HEK293 (cell line): ENCODE measurements around the gene MARK3.

Experiments
- CTCF ChIA-PET: fragments of 350-600 bp; formaldehyde crosslinking; extraction: SDS; loops from one replicate; lab custom pipeline; 2021; ENCODE audit warnings: antibody characterized with exemption; lab: Yijun Ruan, JAX
- POLR2A ChIA-PET: fragments of 300-600 bp; formaldehyde crosslinking; extraction: SDS; loops from one replicate; lab custom pipeline; 2020; ENCODE audit warnings: antibody characterized with exemption, inconsistent platforms; lab: Yijun Ruan, JAX
- H3K27ac ChIP-seq: fragments of 200-500 bp; sonication (Bioruptor generic); 2 replicates; pipeline ENCODE4 v1.5.1; 2014; ENCODE audit warnings: low read depth, low read length, control low read depth, inconsistent platforms; ENCODE audit errors: extremely low read depth
- H3K36me3 ChIP-seq, 2 experiments: fragments of 200-500 bp in 1 of 2; sonication (Bioruptor generic) in 1 of 2; 1 replicate in 1 of 2; 2 replicates in 1 of 2; pipeline ENCODE4 v1.5.1; 2014 to 2017; ENCODE audit warnings: inconsistent platforms in 2 of 2, low read length in 2 of 2; ENCODE audit not compliant: control insufficient read depth in 2 of 2, insufficient read depth in 1 of 2
- H3K4me1 ChIP-seq: fragments of 200-500 bp; sonication (Bioruptor generic); 2 replicates; pipeline ENCODE4 v1.5.1; 2014; ENCODE audit warnings: mild to moderate bottlenecking, low read length, inconsistent platforms; ENCODE audit not compliant: control insufficient read depth, insufficient read depth
- H3K4me3 ChIP-seq: 2 replicates; pipeline ENCODE4 v1.5.1; 2011; ENCODE audit warnings: low read depth, mild to moderate bottlenecking, control low read depth, low read length, moderate library complexity
- H3K9me3 ChIP-seq: fragments of 200-500 bp; sonication (Bioruptor generic); 2 replicates; pipeline ENCODE4 v1.5.1; 2014; ENCODE audit warnings: low read depth, low read length, inconsistent platforms; ENCODE audit not compliant: control insufficient read depth, insufficient read depth
- CTCF ChIP-seq: fragments of 450-650 bp; formaldehyde crosslinking; IDR thresholded peaks from 2 replicates; pipeline ENCODE4 v1.5.1; 2016; ENCODE audit warnings: missing biosample characterization, missing genetic modification characterization
- MYNN ChIP-seq: fragments of 450-650 bp; formaldehyde crosslinking; IDR thresholded peaks from 2 replicates; pipeline ENCODE4 v1.5.1; 2016; ENCODE audit warnings: missing biosample characterization, missing genetic modification characterization, borderline replicate concordance
- PRDM10 ChIP-seq: fragments of 450-650 bp; formaldehyde crosslinking; IDR thresholded peaks from 2 replicates; pipeline ENCODE4 v1.5.1; 2016; ENCODE audit warnings: missing biosample characterization, missing genetic modification characterization
- ZBTB7A ChIP-seq: fragments of 450-650 bp; formaldehyde crosslinking; IDR thresholded peaks from 2 replicates; pipeline ENCODE4 v1.5.1; 2016; ENCODE audit warnings: low read depth, missing biosample characterization, missing genetic modification characterization
- ZBTB8A ChIP-seq: fragments of 450-650 bp; formaldehyde crosslinking; IDR thresholded peaks from 2 replicates; pipeline ENCODE4 v1.5.1; 2016; ENCODE audit warnings: missing biosample characterization, missing genetic modification characterization
- ZNF114 ChIP-seq: fragments of 450-650 bp; formaldehyde crosslinking; IDR thresholded peaks from 2 replicates; pipeline ENCODE4 v1.5.0; 2017; ENCODE audit warnings: missing biosample characterization, missing genetic modification characterization
- ZNF248 ChIP-seq: fragments of 450-650 bp; formaldehyde crosslinking; IDR thresholded peaks from 2 replicates; pipeline ENCODE4 v1.5.1; 2017; ENCODE audit warnings: missing biosample characterization, missing genetic modification characterization
- ZNF280C ChIP-seq: fragments of 450-650 bp; formaldehyde crosslinking; IDR thresholded peaks from 2 replicates; pipeline ENCODE4 v1.5.1; 2016; ENCODE audit warnings: missing biosample characterization, missing genetic modification characterization
- ZNF311 ChIP-seq: fragments of 450-650 bp; formaldehyde crosslinking; IDR thresholded peaks from 2 replicates; pipeline ENCODE4 v1.5.1; 2017; ENCODE audit warnings: missing biosample characterization, missing genetic modification characterization, borderline replicate concordance
- ZNF324 ChIP-seq: fragments of 450-650 bp; formaldehyde crosslinking; IDR thresholded peaks from 2 replicates; pipeline ENCODE4 v1.5.1; 2016; ENCODE audit warnings: missing biosample characterization, missing genetic modification characterization
- ZNF362 ChIP-seq: fragments of 450-650 bp; formaldehyde crosslinking; IDR thresholded peaks from 2 replicates; pipeline ENCODE4 v1.5.1; 2016; ENCODE audit warnings: missing biosample characterization, missing genetic modification characterization
- ZNF366 ChIP-seq: fragments of 450-650 bp; formaldehyde crosslinking; conservative IDR thresholded peaks from 2 replicates; pipeline ENCODE4 v1.5.1; 2016; ENCODE audit warnings: missing biosample characterization, missing genetic modification characterization
- ZNF404 ChIP-seq: fragments of 450-650 bp; formaldehyde crosslinking; IDR thresholded peaks from 2 replicates; pipeline ENCODE4 v1.5.1; 2017; ENCODE audit warnings: missing biosample characterization, missing genetic modification characterization
- ZNF416 ChIP-seq: fragments of 450-650 bp; formaldehyde crosslinking; IDR thresholded peaks from 2 replicates; pipeline ENCODE4 v1.5.1; 2016; ENCODE audit warnings: missing biosample characterization, missing genetic modification characterization
- ZNF423 ChIP-seq: fragments of 450-650 bp; formaldehyde crosslinking; IDR thresholded peaks from 2 replicates; pipeline ENCODE4 v1.5.1; 2016; ENCODE audit warnings: missing biosample characterization, missing genetic modification characterization
- ZNF529 ChIP-seq: fragments of 450-650 bp; formaldehyde crosslinking; IDR thresholded peaks from 2 replicates; pipeline ENCODE4 v1.5.1; 2017; ENCODE audit warnings: missing genetic modification characterization, missing biosample characterization; ENCODE audit not compliant: insufficient replicate concordance
- ZNF596 ChIP-seq: fragments of 450-650 bp; IDR thresholded peaks from 2 replicates; pipeline ENCODE4 v1.5.0; 2018; ENCODE audit warnings: missing biosample characterization, mild to moderate bottlenecking, missing genetic modification characterization, moderate library complexity
- ZNF621 ChIP-seq: fragments of 450-650 bp; formaldehyde crosslinking; IDR thresholded peaks from 2 replicates; pipeline ENCODE4 v1.5.1; 2017; ENCODE audit warnings: missing biosample characterization, missing genetic modification characterization
- ZNF639 ChIP-seq: fragments of 450-650 bp; formaldehyde crosslinking; IDR thresholded peaks from 2 replicates; pipeline ENCODE4 v1.5.1; 2016; ENCODE audit warnings: missing biosample characterization, missing genetic modification characterization
- ZNF677 ChIP-seq: fragments of 450-650 bp; IDR thresholded peaks from 2 replicates; pipeline ENCODE4 v1.5.0; 2018; ENCODE audit warnings: missing biosample characterization, mild to moderate bottlenecking, missing genetic modification characterization, moderate library complexity
- ZNF768 ChIP-seq: fragments of 450-650 bp; formaldehyde crosslinking; IDR thresholded peaks from 2 replicates; pipeline ENCODE4 v1.5.1; 2018; ENCODE audit warnings: missing biosample characterization, mild to moderate bottlenecking, missing genetic modification characterization

The MARK3 gene

GRCh38 chr14:103453791-103454190 is 68.6 kb downstream of the MARK3 start (continued):
- TF ChIP-seq PRDM10 (tag by site-specific recombination) (no peak), ZBTB8A (no peak), ZNF404 (tag by site-specific recombination) (no peak), ZNF324 (tag by site-specific recombination) (no peak), ZNF311 (no peak), ZNF114 (tag by site-specific recombination) (no peak), CTCF (tag by site-specific recombination) (no peak), ZNF639 (tag by site-specific recombination) (no peak), ZNF423 (no peak), ZNF248 (tag by site-specific recombination) (no peak), ZNF416 (tag by site-specific recombination) (no peak), ZNF768 (tag by site-specific recombination) (no peak), ZNF280C (tag by site-specific recombination) (no peak)

GRCh38 chr14:103456167-103456835 is 71.1 kb downstream of the MARK3 start:
- peaks cover 0 to 17% of the 10 kb centered on the region in 2 experiments for H3K36me3 ChIP-seq
- CTCF ChIA-PET, result interaction anchor here (0.5 to 0.7 kb wide), 3 partner anchors 11 to 752 kb away, joined by 4 to 6 read pairs (median 4); no protein-coding TSS in a partner anchor
- no peak overlapping the region for H3K4me3 ChIP-seq
- POLR2A ChIA-PET, result no interaction called here
- no peak overlapping the region for H3K27ac ChIP-seq
- H3K9me3 ChIP-seq, result no peaks in the 10 kb centered on the region
- no peaks in the 10 kb centered on the region for H3K4me1 ChIP-seq
- no peak for TF ChIP-seq ZNF529 (tag by site-specific recombination)
- no peak for TF ChIP-seq ZNF596
- no peak for TF ChIP-seq MYNN (tag by site-specific recombination)
- no peak for TF ChIP-seq ZNF621 (tag by site-specific recombination)
- TF ChIP-seq ZBTB7A (tag by site-specific recombination), result no peak
- TF ChIP-seq CTCF (tag by site-specific recombination), result no peak
- TF ChIP-seq ZNF311, result no peak
- no peak for TF ChIP-seq ZNF362
- no peak for TF ChIP-seq ZNF366 (tag by site-specific recombination)
- TF ChIP-seq ZNF677 (tag by site-specific recombination), result no peak
